Measurements from ENCODE around the gene MPP3. TPM values are rescaled to one million over a fixed set of nuclear protein-coding genes. Genes with fewer than 3 reads are reported as not detected.
"Not testable (repeated sequence)": the region's sequence is repeated elsewhere in the genome, so short reads cannot be mapped to it uniquely, and the experiment has no call there.

Gene MPP3
- total and polyA plus RNA-seq, 2 donors, result 5.4 to 12.1 TPM

- Histone ChIP-seq H3K4me3 (ENCODE audit: low read depth, low read length) (no peak overlapping the region), H3K4me1 (ENCODE audit: insufficient read depth) (no peaks in the 10 kb centered on the region), H3K36me3 (ENCODE audit: insufficient read depth) (no peaks in the 10 kb centered on the region), H3K27ac (ENCODE audit: low read depth) (no peak overlapping the region)
- 14% methylated on average over 1 of the region's 1 CpG for WGBS
- no peak for DNase-seq (ENCODE audit: extremely low spot score)
Measured at GRCh38 chr17:43814714-43815113, 18.2 kb downstream of the MPP3 start.

- no peaks in the 10 kb centered on the region for H3K36me3 ChIP-seq (ENCODE audit: insufficient read depth)
- H3K27ac ChIP-seq (ENCODE audit: low read depth), result no peak overlapping the region
- H3K4me3 ChIP-seq (ENCODE audit: low read depth, low read length), result no peak overlapping the region
- WGBS, result 87% methylated on average over 12 of the region's 12 CpGs
- no peak for DNase-seq (ENCODE audit: extremely low spot score)
- H3K4me1 ChIP-seq (ENCODE audit: insufficient read depth), result no peaks in the 10 kb centered on the region
Measured at GRCh38 chr17:43814026-43814425, 18.9 kb downstream of the MPP3 start.

- 92% methylated on average over 3 of the region's 3 CpGs for WGBS
Measured at GRCh38 chr17:43813386-43813785, 19.6 kb downstream of the MPP3 start.

DNA sequence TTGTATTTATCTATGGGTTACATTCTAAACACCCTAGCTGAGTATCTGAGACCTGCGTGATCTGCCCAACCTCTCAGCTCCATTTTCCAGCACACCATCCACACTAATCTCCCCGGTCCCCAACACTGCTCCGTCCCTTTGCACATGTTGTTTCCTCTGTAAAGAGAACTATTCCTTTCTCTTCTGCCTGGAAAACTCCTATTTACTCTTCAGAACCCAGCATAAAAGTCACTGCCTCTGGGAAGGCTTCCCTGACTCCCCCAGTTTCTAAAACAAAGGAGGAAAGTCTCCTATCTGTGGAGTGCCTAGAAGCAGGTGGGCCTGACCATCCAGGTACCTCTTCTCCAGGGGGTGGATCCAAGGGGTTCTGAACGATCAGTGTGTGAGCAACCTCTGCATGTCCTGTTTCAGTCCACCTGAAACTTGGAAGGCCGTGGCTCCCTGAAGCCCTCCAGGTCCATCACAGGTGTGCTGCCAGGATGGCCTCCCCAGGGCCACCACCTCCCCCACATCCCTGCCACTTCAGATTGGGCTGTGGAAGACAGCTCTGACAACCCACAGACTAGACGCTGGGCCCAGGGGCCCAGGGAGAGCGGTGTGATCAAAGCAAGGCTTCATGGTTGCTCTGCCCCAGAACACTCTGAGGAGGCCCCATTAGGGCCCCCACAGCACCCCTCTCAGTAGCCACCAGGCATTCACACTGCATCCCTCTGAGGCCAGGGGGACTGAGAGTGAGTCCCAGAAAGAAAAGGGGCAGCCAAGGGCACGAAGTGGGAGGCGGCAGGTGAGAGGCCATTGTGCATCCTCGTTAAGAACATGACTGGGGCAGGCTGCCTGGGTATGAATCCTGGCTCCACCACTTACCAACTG lies 20.3 kb downstream of the MPP3 start:
- Histone ChIP-seq H3K4me1 (ENCODE audit: insufficient read depth) (no peaks in the 10 kb centered on the region), H3K36me3 (ENCODE audit: insufficient read depth) (no peaks in the 10 kb centered on the region), H3K27ac (ENCODE audit: low read depth) (no peak overlapping the region), H3K4me3 (ENCODE audit: low read depth, low read length) (no peak overlapping the region)
- 94% methylated on average over 10 of the region's 10 CpGs for WGBS
- DNase-seq (ENCODE audit: extremely low spot score), result no peak

More at GRCh38 chr17:43813386-43813785, 19.6 kb downstream of the MPP3 start:
- Histone ChIP-seq H3K4me3 (ENCODE audit: low read depth, low read length) (no peak overlapping the region), H3K36me3 (ENCODE audit: insufficient read depth) (no peaks in the 10 kb centered on the region), H3K27ac (ENCODE audit: low read depth) (no peak overlapping the region), H3K4me1 (ENCODE audit: insufficient read depth) (no peaks in the 10 kb centered on the region)
- DNase-seq (ENCODE audit: extremely low spot score), result no peak

GRCh38 chr17:43810823-43811222 lies 22.1 kb downstream of the MPP3 start:
- Histone ChIP-seq H3K4me1 (ENCODE audit: insufficient read depth) (no peaks in the 10 kb centered on the region), H3K27ac (ENCODE audit: low read depth) (no peak overlapping the region), H3K36me3 (ENCODE audit: insufficient read depth) (no peaks in the 10 kb centered on the region), H3K4me3 (ENCODE audit: low read depth, low read length) (no peak overlapping the region)
- 88% methylated on average over 5 of the region's 5 CpGs for WGBS
- no peak for DNase-seq (ENCODE audit: extremely low spot score)

DNA sequence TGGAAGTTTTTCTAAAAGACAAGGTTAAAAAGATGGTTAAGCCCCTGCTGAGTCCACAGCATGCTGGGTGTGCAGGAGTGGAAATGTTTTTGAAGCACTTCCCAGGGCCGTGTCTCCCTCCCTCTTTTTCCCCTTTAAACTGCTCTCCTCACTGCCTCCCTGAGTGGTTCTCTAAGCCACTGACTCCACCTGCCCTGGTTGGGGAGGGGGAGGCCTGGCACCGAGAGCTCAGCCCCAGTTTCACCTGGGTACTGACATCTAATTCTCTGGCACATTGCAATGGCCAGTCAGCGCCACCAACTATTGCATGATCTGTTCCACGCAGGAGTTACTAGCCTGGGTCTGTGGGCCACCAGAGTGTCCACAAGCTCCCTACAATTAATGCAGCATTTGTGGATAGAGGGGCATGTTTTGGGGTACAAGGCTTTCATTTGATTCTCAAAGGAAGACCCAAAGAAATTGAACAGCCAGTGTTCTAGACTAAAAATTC lies 22.7 kb downstream of the MPP3 start:
- DNase-seq (ENCODE audit: extremely low spot score), result no peak
- Histone ChIP-seq H3K4me1 (ENCODE audit: insufficient read depth) (no peaks in the 10 kb centered on the region), H3K36me3 (ENCODE audit: insufficient read depth) (no peaks in the 10 kb centered on the region), H3K27ac (ENCODE audit: low read depth) (no peak overlapping the region), H3K4me3 (ENCODE audit: low read depth, low read length) (no peak overlapping the region)
- WGBS, result 86% methylated on average over 4 of the region's 4 CpGs

DNA sequence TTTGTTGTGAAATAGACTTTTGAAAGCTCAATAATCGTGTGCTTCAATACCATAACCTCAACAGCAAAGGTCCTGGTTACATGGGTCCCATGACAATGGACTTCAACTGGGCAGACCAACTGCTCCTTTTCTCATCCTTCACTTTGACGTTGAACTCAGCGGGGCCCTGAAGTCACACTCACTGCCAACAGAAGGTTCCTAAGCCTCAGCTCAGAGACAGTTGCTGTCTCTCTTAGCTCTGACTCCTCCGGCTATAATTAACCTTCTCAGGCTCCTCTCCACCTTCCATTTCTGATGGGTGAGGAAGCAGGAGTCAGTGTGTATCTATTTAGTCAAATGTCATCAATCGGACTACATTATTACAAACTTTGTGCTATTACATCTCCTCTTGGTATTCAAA lies 23.8 kb downstream of the MPP3 start:
- Histone ChIP-seq H3K4me3 (ENCODE audit: low read depth, low read length) (no peak overlapping the region), H3K36me3 (ENCODE audit: insufficient read depth) (no peaks in the 10 kb centered on the region), H3K4me1 (ENCODE audit: insufficient read depth) (no peaks in the 10 kb centered on the region), H3K27ac (ENCODE audit: low read depth) (no peak overlapping the region)
- 94% methylated on average over 5 of the region's 5 CpGs for WGBS
- no peak for DNase-seq (ENCODE audit: extremely low spot score)

GRCh38 chr17:43808076-43808475 lies 24.9 kb downstream of the MPP3 start:
- Histone ChIP-seq H3K27ac (ENCODE audit: low read depth) (no peak overlapping the region), H3K4me1 (ENCODE audit: insufficient read depth) (no peaks in the 10 kb centered on the region), H3K4me3 (ENCODE audit: low read depth, low read length) (no peak overlapping the region), H3K36me3 (ENCODE audit: insufficient read depth) (no peaks in the 10 kb centered on the region)
- no peak for DNase-seq (ENCODE audit: extremely low spot score)
- 93% methylated on average over 4 of the region's 4 CpGs for WGBS

DNA sequence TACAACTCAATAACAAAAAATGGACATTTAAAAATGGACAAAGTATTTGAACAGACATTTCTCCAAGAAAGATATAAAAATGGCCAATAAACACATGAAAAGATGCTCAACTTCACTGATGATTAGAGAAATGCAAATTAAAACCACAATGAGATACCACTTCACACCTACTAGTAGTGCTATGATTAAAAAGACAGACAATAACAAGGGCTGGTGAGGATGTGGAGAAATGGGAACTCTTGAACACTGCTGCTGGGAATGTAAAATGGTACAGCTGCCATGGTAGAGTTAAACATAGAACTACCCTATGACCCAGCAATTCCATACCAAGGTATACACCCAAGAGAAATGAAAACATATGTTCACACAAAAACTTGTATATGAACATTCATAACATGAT lies 27.8 kb downstream of the MPP3 start:
- no peak for DNase-seq (ENCODE audit: extremely low spot score)
- H3K4me3 ChIP-seq (ENCODE audit: low read depth, low read length), result no peak overlapping the region
- H3K27ac ChIP-seq (ENCODE audit: low read depth), result no peak overlapping the region
- no peaks in the 10 kb centered on the region for H3K36me3 ChIP-seq (ENCODE audit: insufficient read depth)
- H3K4me1 ChIP-seq (ENCODE audit: insufficient read depth), result no peaks in the 10 kb centered on the region

DNA sequence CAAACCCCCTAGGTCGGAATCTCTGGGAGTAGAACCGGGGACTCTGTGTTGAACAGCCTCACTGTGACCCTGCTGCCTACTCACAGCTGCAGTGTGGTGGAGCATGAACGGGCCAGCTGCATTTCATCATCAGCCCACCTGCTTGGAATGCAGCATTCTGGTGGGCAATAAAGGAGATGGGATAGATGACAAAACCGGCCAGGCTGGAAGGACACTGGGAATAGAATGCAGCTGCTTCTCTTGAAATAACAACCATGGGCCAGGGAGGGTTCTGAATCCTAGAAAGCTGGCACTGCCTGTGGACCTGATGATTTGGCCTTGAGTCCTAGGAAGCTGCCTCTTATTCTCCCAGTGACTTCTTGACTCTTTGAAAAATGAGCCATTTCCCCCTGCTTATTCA lies 29.2 kb downstream of the MPP3 start:
- Histone ChIP-seq H3K27ac (ENCODE audit: low read depth) (no peak overlapping the region), H3K4me3 (ENCODE audit: low read depth, low read length) (no peak overlapping the region), H3K36me3 (ENCODE audit: insufficient read depth) (no peaks in the 10 kb centered on the region), H3K4me1 (ENCODE audit: insufficient read depth) (no peaks in the 10 kb centered on the region)
- 55% methylated on average over 4 of the region's 4 CpGs for WGBS
- no peak for DNase-seq (ENCODE audit: extremely low spot score)

- H3K4me1 ChIP-seq (ENCODE audit: insufficient read depth), result no peaks in the 10 kb centered on the region
- no peak overlapping the region for H3K4me3 ChIP-seq (ENCODE audit: low read depth, low read length)
- no peak overlapping the region for H3K27ac ChIP-seq (ENCODE audit: low read depth)
- DNase-seq (ENCODE audit: extremely low spot score), result no peak
- WGBS, result 81% methylated on average over 3 of the region's 3 CpGs
- H3K36me3 ChIP-seq (ENCODE audit: insufficient read depth), result no peaks in the 10 kb centered on the region
Measured at GRCh38 chr17:43801844-43802243, 31.1 kb downstream of the MPP3 start.

- 94% methylated on average over 3 of the region's 3 CpGs for WGBS
Measured at GRCh38 chr17:43800736-43801135, 32.2 kb downstream of the MPP3 start.

GRCh38 chr17:43799047-43799446 lies 33.9 kb downstream of the MPP3 start:
- WGBS, result 85% methylated on average over 2 of the region's 2 CpGs
- Histone ChIP-seq H3K36me3 (ENCODE audit: insufficient read depth) (no peaks in the 10 kb centered on the region), H3K4me1 (ENCODE audit: insufficient read depth) (no peaks in the 10 kb centered on the region), H3K4me3 (ENCODE audit: low read depth, low read length) (no peak overlapping the region), H3K27ac (ENCODE audit: low read depth) (no peak overlapping the region)
- no peak for DNase-seq (ENCODE audit: extremely low spot score)

More at GRCh38 chr17:43800736-43801135, 32.2 kb downstream of the MPP3 start:
- Histone ChIP-seq H3K36me3 (ENCODE audit: insufficient read depth) (no peaks in the 10 kb centered on the region), H3K4me1 (ENCODE audit: insufficient read depth) (no peaks in the 10 kb centered on the region), H3K27ac (ENCODE audit: low read depth) (no peak overlapping the region), H3K4me3 (ENCODE audit: low read depth, low read length) (no peak overlapping the region)
- DNase-seq (ENCODE audit: extremely low spot score), result no peak

DNA sequence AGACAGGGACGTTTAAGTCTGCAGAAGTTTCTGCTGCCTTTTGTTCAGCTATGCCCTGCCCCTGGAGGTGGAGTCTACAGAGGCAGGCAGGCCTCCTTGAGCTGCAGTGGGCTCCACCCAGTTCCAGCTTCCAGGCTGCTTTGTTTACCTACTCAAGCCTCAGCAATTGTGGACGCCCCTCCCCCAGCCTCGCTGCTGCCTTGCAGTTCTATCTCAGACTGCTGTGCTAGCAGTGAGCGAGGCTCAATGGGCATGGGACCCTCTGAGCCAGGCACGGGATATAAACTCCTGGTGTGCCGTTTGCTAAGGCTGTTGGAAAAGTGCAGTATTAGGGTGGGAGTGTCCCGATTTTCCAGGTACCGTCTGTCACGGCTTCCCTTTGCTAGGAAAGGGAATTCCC lies 34.9 kb downstream of the MPP3 start:
- H3K27ac ChIP-seq (ENCODE audit: low read depth); H3K4me1 ChIP-seq (ENCODE audit: insufficient read depth); DNase-seq (ENCODE audit: extremely low spot score); H3K4me3 ChIP-seq (ENCODE audit: low read depth, low read length); H3K36me3 ChIP-seq (ENCODE audit: insufficient read depth): not testable (repeated sequence)
- 85% methylated on average over 9 of the region's 9 CpGs for WGBS

Measured in urinary bladder (tissue), 4 donors.